HL-60 (cell line): ENCODE measurements around the gene ATP2B2.

ENCODE experiments used
- DNase-seq, 2 experiments: peaks; one replicate each; pipeline ENCODE4 v3.0.0-alpha.2; 2010 to 2020; ENCODE audit warnings: low read depth in 1 of 2, low spot score in 1 of 2
- H3K27ac ChIP-seq: fragments of 250-450 bp; sonication (Bioruptor Pico); replicated peaks from 2 replicates; pipeline ENCODE4 v1.5.1; 2020; ENCODE audit warnings: mild to moderate bottlenecking, moderate library complexity
- H3K27me3 ChIP-seq: fragments of 250-450 bp; sonication (Bioruptor Pico); 2 replicates; pipeline ENCODE4 v1.5.1; 2021; ENCODE audit warnings: mild to moderate bottlenecking, moderate library complexity; ENCODE audit not compliant: insufficient read depth, poor library complexity, severe bottlenecking
- H3K4me3 ChIP-seq: replicated peaks from 2 replicates; pipeline ENCODE4 v1.5.1; 2011; ENCODE audit warnings: mild to moderate bottlenecking, control low read depth, low read length; ENCODE audit not compliant: insufficient read depth
- CTCF ChIP-seq: IDR thresholded peaks from one replicate; pipeline ENCODE4 v1.5.1; 2011; ENCODE audit warnings: low read length, control low read depth, inconsistent platforms; ENCODE audit not compliant: insufficient read depth
- GABPA ChIP-seq: IDR thresholded peaks from 2 replicates; pipeline ENCODE4 v1.6.1; 2012; ENCODE audit warnings: low read depth
- POLR2AphosphoS5 ChIP-seq: IDR thresholded peaks from 2 replicates; pipeline ENCODE4 v1.6.1; 2012; ENCODE audit warnings: low read depth
- REST ChIP-seq: IDR thresholded peaks from 2 replicates; pipeline ENCODE4 v1.6.1; 2012; ENCODE audit warnings: low read depth; ENCODE audit not compliant: insufficient replicate concordance
- SPI1 ChIP-seq: IDR thresholded peaks from 2 replicates; pipeline ENCODE4 v1.6.1; 2012; ENCODE audit warnings: low read depth, mild to moderate bottlenecking, borderline replicate concordance

Gene ATP2B2

DNA sequence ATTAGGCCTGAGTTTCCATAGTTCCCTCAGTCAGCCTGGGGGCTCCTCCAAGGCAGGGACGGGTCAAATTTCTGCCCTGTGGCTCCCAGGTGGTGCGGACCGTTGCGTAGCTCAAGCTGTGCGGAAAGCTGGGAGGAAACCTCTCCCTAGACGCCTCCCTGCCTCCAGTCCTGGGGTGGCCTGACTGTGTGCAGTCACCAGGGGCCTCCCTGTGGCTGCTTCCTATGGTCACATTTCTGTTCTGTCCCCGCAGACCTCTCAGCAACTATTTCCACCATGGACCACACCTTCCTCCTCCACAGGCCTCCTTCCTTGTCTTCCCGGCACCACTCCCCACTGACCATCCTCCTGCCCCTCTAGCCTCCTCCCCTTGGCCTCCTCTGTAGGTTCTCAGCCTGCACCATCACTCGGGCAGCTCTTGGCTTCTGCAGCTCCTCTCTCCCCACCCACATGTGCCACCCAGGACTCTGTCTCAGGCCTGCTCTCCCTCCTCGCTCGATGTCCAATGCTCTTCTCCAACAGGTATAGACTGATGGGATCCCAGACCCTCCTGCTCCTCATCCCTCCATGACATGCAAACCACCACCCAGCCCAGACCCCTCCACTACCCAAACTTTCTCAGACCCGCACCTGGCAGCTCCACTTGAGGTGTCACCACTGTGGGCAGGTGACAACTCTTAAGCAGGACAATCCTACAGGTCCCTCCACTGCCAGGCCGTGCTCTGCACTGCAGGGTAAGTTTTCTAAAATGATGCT, 157.6 kb downstream of the ATP2B2 start:
- Histone ChIP-seq H3K27ac (no peak overlapping the region), H3K4me3 (no peak overlapping the region), H3K27me3 (no peaks in the 10 kb centered on the region)
- DNase-seq = no peak
- TF ChIP-seq POLR2AphosphoS5 (no peak), GABPA (no peak), CTCF (no peak), REST (no peak), SPI1 (no peak)

DNA sequence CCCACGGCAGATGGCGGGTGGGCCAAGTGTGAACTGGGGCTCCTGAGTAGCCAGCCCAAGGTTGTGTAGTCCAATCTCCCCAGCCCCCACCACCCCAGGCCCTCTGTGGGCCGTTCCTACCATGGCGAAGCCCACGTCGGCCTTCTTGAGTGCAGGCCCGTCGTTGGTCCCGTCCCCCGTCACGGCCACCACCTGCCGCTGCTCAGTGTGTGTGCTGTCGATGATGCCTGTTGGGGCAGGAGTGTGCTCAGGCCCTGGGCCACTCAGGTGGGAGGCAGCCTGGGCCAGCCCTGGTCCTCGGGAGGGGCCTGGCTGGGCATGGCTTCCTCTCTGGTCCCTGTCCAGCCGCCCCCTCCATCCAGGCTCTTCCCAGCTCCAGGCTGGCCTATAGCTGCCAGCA, 159.5 kb downstream of the ATP2B2 start:
- no peak for TF ChIP-seq REST
- TF ChIP-seq CTCF = no peak
- no peak for TF ChIP-seq SPI1
- TF ChIP-seq GABPA = no peak
- no peak for TF ChIP-seq POLR2AphosphoS5
- no peak overlapping the region for H3K27ac ChIP-seq
- H3K4me3 ChIP-seq = no peak overlapping the region
- no peak for DNase-seq
- no peaks in the 10 kb centered on the region for H3K27me3 ChIP-seq

DNA sequence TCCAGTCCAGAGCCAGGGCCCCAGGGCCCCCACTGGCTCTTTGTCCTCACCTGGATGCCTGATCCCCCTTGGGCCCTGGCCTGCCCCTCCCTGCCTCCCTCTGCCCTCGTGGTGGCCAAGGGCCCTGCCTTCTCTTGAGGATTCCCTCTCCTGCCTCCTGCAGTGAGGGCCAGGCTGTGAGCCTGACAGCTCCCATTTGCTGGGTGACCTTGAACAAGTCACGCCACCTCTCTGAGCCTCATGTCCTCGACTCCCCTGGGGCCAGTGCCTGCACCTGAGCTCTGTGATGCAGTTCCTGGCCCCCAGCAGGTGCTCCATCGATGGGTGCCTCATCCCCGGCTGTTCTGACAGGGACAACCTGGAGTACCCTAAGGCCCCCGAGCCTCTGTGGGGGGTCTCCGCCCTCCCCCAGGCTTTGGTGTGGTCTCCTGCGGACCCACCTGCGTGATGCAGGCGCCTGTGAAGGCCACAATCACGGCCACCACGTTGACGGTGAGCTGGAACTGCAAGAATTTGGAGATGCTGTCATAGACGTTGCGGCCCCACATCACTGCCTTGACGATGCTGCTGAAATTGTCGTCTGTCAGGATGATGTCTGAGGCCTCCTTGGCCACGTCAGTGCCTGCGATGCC, 160.3 kb downstream of the ATP2B2 start:
- TF ChIP-seq GABPA (no peak), CTCF (no peak), SPI1 (no peak), POLR2AphosphoS5 (no peak)
- H3K27ac ChIP-seq = no peak overlapping the region

More for the DNA sequence above, 160.3 kb downstream of the ATP2B2 start:
- no peak for DNase-seq
- Histone ChIP-seq H3K4me3 (no peak overlapping the region), H3K27me3 (no peaks in the 10 kb centered on the region)
